Bronchial epithelial cell (primary cell): Measurements from ENCODE around the gene FOXD2. TPM values are rescaled to one million over a fixed set of nuclear protein-coding genes. Genes with fewer than 3 reads are reported as not detected.

Experiments used
- DNase-seq: peaks from one replicate; pipeline ENCODE4 v3.0.0-alpha.2; 2010; ENCODE audit warnings: low read depth
- FAIRE-seq: peaks from 2 replicates; lab custom pipeline; 2011; peaks lifted over from hg19 to GRCh38; lab: Jason Lieb, UNC
- H3K27me3 ChIP-seq: 2 replicates; pipeline ENCODE4 v1.5.1; 2011; ENCODE audit warnings: low read length; ENCODE audit not compliant: control insufficient read depth, insufficient read depth
- H3K36me3 ChIP-seq: 2 replicates; pipeline ENCODE4 v1.5.1; 2011; ENCODE audit warnings: low read length; ENCODE audit not compliant: control insufficient read depth, insufficient read depth
- H3K4me3 ChIP-seq: 2 replicates; pipeline ENCODE4 v1.5.1; 2011; ENCODE audit warnings: mild to moderate bottlenecking, low read depth, low read length, control low read depth
- CTCF ChIP-seq: IDR thresholded peaks from 2 replicates; pipeline ENCODE4 v1.5.1; 2011; ENCODE audit warnings: mild to moderate bottlenecking, moderate library complexity, low read length, control low read depth, inconsistent platforms; ENCODE audit not compliant: insufficient read depth, severe bottlenecking
- total RNA-seq: library from RNA; depleted of rRNA; stranded (reverse); fragments of >200 nt; gene quantifications from 2 replicates; pipeline ENCODE4 v1.2.1, GENCODE V29; 2014

FOXD2 gene
- total RNA-seq, 1 donor from 2014 or later, result not detected

DNA sequence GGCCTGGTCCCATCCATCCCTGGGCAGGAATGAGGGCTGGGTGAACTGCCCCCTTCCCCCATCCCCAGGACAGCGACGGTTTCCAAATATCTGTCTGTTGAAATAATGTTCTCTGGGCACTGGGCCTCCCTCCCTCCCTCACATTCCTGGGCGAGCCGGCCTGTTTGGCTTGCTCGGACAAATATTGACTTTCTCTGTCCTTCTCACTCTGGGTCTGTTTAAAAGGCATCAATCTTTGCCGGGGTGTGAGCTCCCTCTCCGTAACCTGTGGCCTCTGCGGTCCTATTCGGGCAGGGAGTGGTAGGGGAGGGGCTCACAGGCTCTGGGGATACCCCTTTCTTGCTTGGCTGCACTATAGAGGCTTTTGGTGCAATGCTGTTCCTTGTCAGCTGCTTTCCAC is 40.2 kb downstream of the FOXD2 start:
- DNase-seq (no peak), FAIRE-seq (no peak)
- H3K4me3 ChIP-seq, result no peak overlapping the region
- H3K27me3 ChIP-seq, result peaks cover 1% of the 10 kb centered on the region
- TF ChIP-seq CTCF, result no peak
- H3K36me3 ChIP-seq, result no peaks in the 10 kb centered on the region

- no peak for FAIRE-seq
- no peak for TF ChIP-seq CTCF
- Histone ChIP-seq H3K36me3 (no peaks in the 10 kb centered on the region), H3K4me3 (no peak overlapping the region), H3K27me3 (peaks cover 1% of the 10 kb centered on the region)
- DNase-seq, result no peak
These were observed 41.8 kb downstream of the FOXD2 start for GRCh38 chr1:47479664-47480063.

- Histone ChIP-seq H3K4me3 (no peak overlapping the region), H3K36me3 (no peaks in the 10 kb centered on the region), H3K27me3 (peaks cover 1% of the 10 kb centered on the region)
- TF ChIP-seq CTCF, result no peak
- DNase-seq (no peak), FAIRE-seq (no peak)
These were observed 44.1 kb downstream of the FOXD2 start for GRCh38 chr1:47481936-47482335.

GRCh38 chr1:47482786-47483185 is 44.9 kb downstream of the FOXD2 start:
- Histone ChIP-seq H3K27me3 (peaks cover 1% of the 10 kb centered on the region), H3K4me3 (no peak overlapping the region), H3K36me3 (no peaks in the 10 kb centered on the region)
- FAIRE-seq (no peak), DNase-seq (no peak)
- TF ChIP-seq CTCF, result no peak

DNA sequence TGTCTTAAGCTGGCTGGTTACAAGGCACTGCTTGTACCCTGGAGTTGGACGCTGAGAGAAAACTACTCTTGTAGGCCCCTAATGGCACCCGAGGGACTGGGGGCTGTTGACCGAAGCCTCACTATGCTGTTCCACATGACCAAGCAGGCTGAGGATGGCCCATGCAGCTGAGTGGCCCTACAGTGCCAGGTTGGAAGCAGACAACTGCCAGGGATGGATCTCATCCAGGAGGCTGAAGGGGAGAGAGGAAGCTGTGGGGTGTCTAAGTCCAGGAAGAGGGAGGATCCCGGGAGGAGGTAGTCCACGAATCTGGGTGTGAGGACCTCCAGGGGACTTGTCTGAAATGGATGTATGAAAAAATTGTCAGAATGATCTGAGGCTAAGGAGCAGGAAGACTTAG is 45.8 kb downstream of the FOXD2 start:
- H3K4me3 ChIP-seq, result no peak overlapping the region
- FAIRE-seq (peak; percentile 66), DNase-seq (no peak)
- H3K36me3 ChIP-seq, result no peaks in the 10 kb centered on the region
- H3K27me3 ChIP-seq, result peaks cover 1% of the 10 kb centered on the region
- TF ChIP-seq CTCF, result no peak

DNA sequence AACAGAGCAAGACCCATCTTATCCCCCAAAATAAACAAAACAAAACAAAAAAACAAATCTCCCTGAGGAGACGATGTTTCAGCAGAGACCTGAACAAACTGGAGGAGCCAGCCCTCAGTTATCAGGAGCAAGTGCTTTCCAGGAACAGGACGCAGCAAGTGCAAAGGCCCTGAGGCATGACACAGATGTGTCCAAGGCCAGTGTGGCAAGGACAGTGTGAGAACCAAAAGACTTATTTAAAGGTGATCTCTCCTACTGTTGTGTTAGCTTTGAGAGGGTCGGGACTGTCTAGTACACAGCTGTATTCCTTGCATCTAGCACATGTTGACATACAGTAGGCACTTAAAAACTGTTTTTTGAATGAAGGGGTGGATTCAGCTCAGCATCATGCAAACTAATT is 48.0 kb downstream of the FOXD2 start:
- no peak for DNase-seq
- Histone ChIP-seq H3K27me3 (peaks cover 4% of the 10 kb centered on the region), H3K36me3 (no peaks in the 10 kb centered on the region), H3K4me3 (no peak overlapping the region)
- FAIRE-seq, result no peak
- no peak for TF ChIP-seq CTCF
